ENCODE data around the gene NUDT12. TPM values are rescaled to one million over a fixed set of nuclear protein-coding genes. Genes with fewer than 3 reads are reported as not detected.
A peak's percentile ranks its signal among the peaks of the same experiment; 100 is the strongest.

Gene NUDT12
- total and polyA plus RNA-seq, 8 donors = 3.2 to 37.1 (median 8.0) TPM

DNA sequence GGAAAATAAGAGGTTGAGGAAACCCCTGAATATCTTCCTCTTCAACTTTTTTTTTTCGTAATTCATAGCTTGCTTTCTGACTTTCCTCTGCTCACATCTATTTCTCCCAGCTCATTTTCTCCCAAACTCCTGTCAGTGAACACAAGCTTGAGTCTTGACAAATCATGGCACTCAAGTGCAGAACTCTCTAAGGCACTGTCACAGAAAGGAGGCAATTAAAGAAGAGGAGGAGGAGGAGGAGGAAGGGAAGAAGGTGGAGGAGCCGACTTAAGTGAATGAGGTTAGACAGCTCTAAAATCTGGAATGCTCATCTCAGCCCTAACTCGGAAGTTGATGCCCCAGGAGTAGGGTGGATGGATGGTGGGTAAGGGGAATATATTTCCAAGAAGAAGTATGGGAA lies 27.2 kb upstream of the NUDT12 start:
- Histone ChIP-seq H3K27ac (no peak overlapping the region), H3K9me3 (no peaks in the 10 kb centered on the region), H3K4me1 (no peaks in the 10 kb centered on the region), H3K4me3 (no peak overlapping the region), H3K36me3 (no peaks in the 10 kb centered on the region), H3K27me3 (no peaks in the 10 kb centered on the region)
- TF ChIP-seq POLR2A (IDR thresholded peaks at IDR 0.05) (no peak), EP300 (IDR thresholded peaks at IDR 0.05) (no peak), POLR2AphosphoS5 (IDR thresholded peaks at IDR 0.05) (no peak)
- TF ChIP-seq, protein P1, sequence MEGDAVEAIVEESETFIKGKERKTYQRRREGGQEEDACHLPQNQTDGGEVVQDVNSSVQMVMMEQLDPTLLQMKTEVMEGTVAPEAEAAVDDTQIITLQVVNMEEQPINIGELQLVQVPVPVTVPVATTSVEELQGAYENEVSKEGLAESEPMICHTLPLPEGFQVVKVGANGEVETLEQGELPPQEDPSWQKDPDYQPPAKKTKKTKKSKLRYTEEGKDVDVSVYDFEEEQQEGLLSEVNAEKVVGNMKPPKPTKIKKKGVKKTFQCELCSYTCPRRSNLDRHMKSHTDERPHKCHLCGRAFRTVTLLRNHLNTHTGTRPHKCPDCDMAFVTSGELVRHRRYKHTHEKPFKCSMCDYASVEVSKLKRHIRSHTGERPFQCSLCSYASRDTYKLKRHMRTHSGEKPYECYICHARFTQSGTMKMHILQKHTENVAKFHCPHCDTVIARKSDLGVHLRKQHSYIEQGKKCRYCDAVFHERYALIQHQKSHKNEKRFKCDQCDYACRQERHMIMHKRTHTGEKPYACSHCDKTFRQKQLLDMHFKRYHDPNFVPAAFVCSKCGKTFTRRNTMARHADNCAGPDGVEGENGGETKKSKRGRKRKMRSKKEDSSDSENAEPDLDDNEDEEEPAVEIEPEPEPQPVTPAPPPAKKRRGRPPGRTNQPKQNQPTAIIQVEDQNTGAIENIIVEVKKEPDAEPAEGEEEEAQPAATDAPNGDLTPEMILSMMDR (IDR thresholded peaks at IDR 0.05) = no peak
- 85 to 89% (median 87%) methylated on average over 3 of the region's 3 CpGs for WGBS, 5 donors
- DNase-seq = no peak
- intact Hi-C loops (cut with DNase I; ENCODE audit: low total_unique reads) = no loop called here

DNA sequence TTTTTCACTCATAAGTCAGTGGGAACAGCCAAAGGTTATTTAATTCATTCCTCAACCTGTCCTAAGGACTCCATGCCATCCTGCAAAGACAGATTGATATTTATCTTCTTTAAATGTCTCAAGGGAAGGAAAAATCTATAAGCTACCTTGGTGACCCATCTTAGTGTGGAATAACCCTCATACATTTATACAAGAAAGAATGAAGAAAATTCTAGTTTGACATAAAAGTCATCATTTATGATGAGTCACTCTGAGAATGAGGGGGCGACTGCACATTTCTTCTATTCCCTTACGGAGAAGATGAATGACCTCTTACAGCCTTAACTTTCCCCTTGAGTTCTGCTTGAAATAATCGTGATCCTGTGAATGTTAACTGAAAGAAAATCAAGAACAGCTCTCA lies 26.8 kb upstream of the NUDT12 start:
- H3K4me1 ChIP-seq = no peaks in the 10 kb centered on the region
- H3K9me3 ChIP-seq = no peaks in the 10 kb centered on the region
- no peak for TF ChIP-seq EP300 (IDR thresholded peaks at IDR 0.05)
- TF ChIP-seq POLR2A (IDR thresholded peaks at IDR 0.05) = no peak
- TF ChIP-seq POLR2AphosphoS5 (IDR thresholded peaks at IDR 0.05) = no peak
- TF ChIP-seq, protein P1 (IDR thresholded peaks at IDR 0.05) = no peak
- no peak overlapping the region for H3K4me3 ChIP-seq
- 39 to 77% (median 69%) methylated on average over 3 of the region's 3 CpGs for WGBS, 5 donors
- no peaks in the 10 kb centered on the region for H3K27me3 ChIP-seq
- no peaks in the 10 kb centered on the region for H3K36me3 ChIP-seq
- no peak overlapping the region for H3K27ac ChIP-seq
- no peak for DNase-seq
- intact Hi-C loops (cut with DNase I; ENCODE audit: low total_unique reads) = no loop called here

DNA sequence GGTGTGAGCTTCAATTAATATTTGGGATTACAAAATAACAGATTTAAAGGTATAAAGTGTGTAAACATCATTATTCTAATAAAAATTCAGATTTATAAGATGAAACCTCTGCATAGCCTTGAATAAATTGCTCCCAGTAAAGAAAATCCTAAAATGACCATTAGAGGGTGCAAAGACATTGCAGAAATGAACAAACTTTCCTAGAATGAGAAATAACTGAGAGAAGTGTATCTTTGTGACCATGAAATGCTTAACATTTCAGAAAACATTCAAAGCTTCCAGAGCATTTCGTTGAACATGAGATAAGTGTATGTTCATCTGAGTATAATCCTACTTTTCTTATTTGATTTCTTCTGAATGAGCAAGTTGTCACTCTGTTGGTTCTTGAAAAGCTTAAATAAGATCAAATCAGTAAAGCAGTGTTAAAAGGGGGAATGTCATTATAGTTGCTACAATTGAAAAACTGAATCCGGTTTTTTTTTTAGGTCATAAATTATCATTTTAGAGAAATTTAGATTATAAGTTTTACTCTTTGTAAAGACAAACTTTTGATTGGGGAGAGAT lies 24.7 kb upstream of the NUDT12 start:
- no peak overlapping the region for H3K4me3 ChIP-seq
- H3K9me3 ChIP-seq = no peaks in the 10 kb centered on the region
- intact Hi-C loops (cut with DNase I; ENCODE audit: low total_unique reads) = no loop called here
- no peak overlapping the region for H3K27ac ChIP-seq
- DNase-seq = peak in 1 of 2 donors; percentile 60
- TF ChIP-seq, protein P1 (IDR thresholded peaks at IDR 0.05) = peak in 1 of 7 experiments; percentile 21
- no peak for TF ChIP-seq POLR2AphosphoS5 (IDR thresholded peaks at IDR 0.05)
- 20 to 38% (median 25%) methylated on average over 2 of the region's 2 CpGs for WGBS, 5 donors
- no peaks in the 10 kb centered on the region for H3K36me3 ChIP-seq
- H3K27me3 ChIP-seq = no peaks in the 10 kb centered on the region
- no peaks in the 10 kb centered on the region for H3K4me1 ChIP-seq

DNA sequence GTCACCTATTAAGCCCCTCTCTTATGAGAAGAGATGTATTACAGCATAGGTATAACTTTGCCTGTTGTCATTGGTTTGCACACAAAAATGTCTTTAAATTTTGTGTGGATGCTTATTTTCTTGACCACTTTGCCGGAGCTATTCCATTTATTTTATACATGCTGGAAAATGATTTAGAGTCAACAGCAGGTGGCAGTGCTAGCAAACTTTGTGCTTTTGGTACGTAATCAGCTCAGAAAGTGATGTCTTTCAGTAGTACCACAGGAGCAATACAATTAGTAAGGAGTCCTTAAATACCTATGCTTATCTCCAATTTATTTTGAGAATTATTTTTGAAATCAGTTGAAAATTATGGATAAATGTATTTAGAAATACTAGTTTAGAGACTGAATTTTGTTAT lies 19.8 kb upstream of the NUDT12 start:
- no peak overlapping the region for H3K27ac ChIP-seq
- peak in 1 of 2 donors; percentile 77 for DNase-seq
- no peaks in the 10 kb centered on the region for H3K36me3 ChIP-seq
- no peaks in the 10 kb centered on the region for H3K9me3 ChIP-seq
- H3K27me3 ChIP-seq = no peaks in the 10 kb centered on the region
- H3K4me3 ChIP-seq = no peak overlapping the region
- intact Hi-C loops (cut with DNase I; ENCODE audit: low total_unique reads) = no loop called here
- TF ChIP-seq, protein P1 (IDR thresholded peaks at IDR 0.05) = peak in 3 of 7 experiments; percentile 10 to 25 (median 24)
- TF ChIP-seq POLR2AphosphoS5 (IDR thresholded peaks at IDR 0.05) (no peak), EP300 (IDR thresholded peaks at IDR 0.05) (no peak), POLR2A (IDR thresholded peaks at IDR 0.05) (no peak)
- 5 to 26% (median 17%) methylated on average over 2 of the region's 2 CpGs for WGBS, 5 donors
- H3K4me1 ChIP-seq = no peaks in the 10 kb centered on the region
